ENCODE results near the gene ZC3H7A. TPM values are rescaled to one million over a fixed set of nuclear protein-coding genes. Genes with fewer than 3 reads are reported as not detected.

Gene ZC3H7A
- total and polyA plus RNA-seq, 2 of the 13 experiments (the other 11 are each of a cell fraction or from before 2014, with no cell fraction given): 29.2 to 36.8 TPM

GRCh38 chr16:11835309-11835708 is 38.3 kb upstream of the ZC3H7A start (continued):
- TF ChIP-seq GLI4 (CRISPR knock-in tag; IDR thresholded peaks at IDR 0.05; ENCODE audit: borderline replicate concordance): no peak
- peak; percentile 1; the same call in 1 of the 2 replicates for TF ChIP-seq ZNF574 (CRISPR knock-in tag; IDR thresholded peaks at IDR 0.05)
- TF ChIP-seq ZXDC (CRISPR knock-in tag; IDR thresholded peaks at IDR 0.05): 0 out of 2 replicates have a peak, but pooled peaks have one; percentile 4
- TF ChIP-seq ZC3H4 (CRISPR knock-in tag; IDR thresholded peaks at IDR 0.05; ENCODE audit: borderline replicate concordance): 0 out of 2 replicates have a peak, but pooled peaks have one; percentile 40
- TF ChIP-seq HIVEP1 (CRISPR knock-in tag; IDR thresholded peaks at IDR 0.05): no peak
- peak; percentile 29; the same call in 1 of the 2 replicates for TF ChIP-seq ZNF768 (CRISPR knock-in tag; IDR thresholded peaks at IDR 0.05)
- no peak for TF ChIP-seq UBTF (CRISPR knock-in tag; IDR thresholded peaks at IDR 0.05)
- 0 out of 2 replicates have a peak, but pooled peaks have one; percentile 8 for TF ChIP-seq SIN3A (IDR thresholded peaks at IDR 0.05; ENCODE audit: borderline replicate concordance, low read depth, low read length)
- 0 out of 2 replicates have a peak, but pooled peaks have one; percentile 16 for TF ChIP-seq RAD21 (CRISPR knock-in tag; IDR thresholded peaks at IDR 0.05)
- peak; percentile 6 for TF ChIP-seq RBM22 (optimal IDR thresholded peaks at IDR 0.05; ENCODE audit: low read length)
- TF ChIP-seq HIC2 (CRISPR knock-in tag; IDR thresholded peaks at IDR 0.05; ENCODE audit: low read depth): 0 out of 2 replicates have a peak, but pooled peaks have one; percentile 23
- TF ChIP-seq SP2 (CRISPR knock-in tag; IDR thresholded peaks at IDR 0.05): peak; percentile 25; the same call in 1 of the 2 replicates
- TF ChIP-seq ZNF770 (CRISPR knock-in tag; IDR thresholded peaks at IDR 0.05): peak; percentile 90
- TF ChIP-seq KMT2B (CRISPR knock-in tag; IDR thresholded peaks at IDR 0.05): no peak
- peak; percentile 12; the same call in 1 of the 2 replicates for TF ChIP-seq POLR2AphosphoS2 (IDR thresholded peaks at IDR 0.05; ENCODE audit: low read depth, low read length)

All from HepG2 (cell line).